ENCODE measurements around the gene SPAG9.

SPAG9 gene

DNA sequence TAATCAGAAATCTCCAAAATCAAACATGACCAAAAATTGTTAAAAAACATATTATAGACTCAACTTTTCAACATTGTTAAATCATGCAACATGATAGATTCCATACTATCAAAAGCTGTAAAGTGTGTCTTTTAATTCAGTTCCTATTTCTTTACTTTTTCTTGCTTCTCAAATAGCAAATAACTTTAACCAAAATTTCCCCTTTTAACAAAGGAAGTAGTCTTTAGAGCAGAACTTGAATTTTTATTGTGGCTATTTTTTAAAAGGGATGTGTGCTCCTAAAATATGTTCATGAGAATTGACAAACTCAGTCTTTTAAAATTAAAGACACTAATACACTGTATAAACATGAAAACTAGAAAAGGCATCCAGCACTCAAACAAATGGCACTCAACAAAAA is 49.1 kb downstream of the SPAG9 start:
- DNase-seq (ENCODE audit: low read depth) = no peak
- TF ChIP-seq, protein P1, sequence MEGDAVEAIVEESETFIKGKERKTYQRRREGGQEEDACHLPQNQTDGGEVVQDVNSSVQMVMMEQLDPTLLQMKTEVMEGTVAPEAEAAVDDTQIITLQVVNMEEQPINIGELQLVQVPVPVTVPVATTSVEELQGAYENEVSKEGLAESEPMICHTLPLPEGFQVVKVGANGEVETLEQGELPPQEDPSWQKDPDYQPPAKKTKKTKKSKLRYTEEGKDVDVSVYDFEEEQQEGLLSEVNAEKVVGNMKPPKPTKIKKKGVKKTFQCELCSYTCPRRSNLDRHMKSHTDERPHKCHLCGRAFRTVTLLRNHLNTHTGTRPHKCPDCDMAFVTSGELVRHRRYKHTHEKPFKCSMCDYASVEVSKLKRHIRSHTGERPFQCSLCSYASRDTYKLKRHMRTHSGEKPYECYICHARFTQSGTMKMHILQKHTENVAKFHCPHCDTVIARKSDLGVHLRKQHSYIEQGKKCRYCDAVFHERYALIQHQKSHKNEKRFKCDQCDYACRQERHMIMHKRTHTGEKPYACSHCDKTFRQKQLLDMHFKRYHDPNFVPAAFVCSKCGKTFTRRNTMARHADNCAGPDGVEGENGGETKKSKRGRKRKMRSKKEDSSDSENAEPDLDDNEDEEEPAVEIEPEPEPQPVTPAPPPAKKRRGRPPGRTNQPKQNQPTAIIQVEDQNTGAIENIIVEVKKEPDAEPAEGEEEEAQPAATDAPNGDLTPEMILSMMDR (conservative IDR thresholded peaks at IDR 0.05; ENCODE audit: control insufficient read depth, insufficient read depth, low read depth, low read length) = no peak
- no peak overlapping the region for H3K4me3 ChIP-seq (ENCODE audit: control insufficient read depth, low read depth, low read length)

DNA sequence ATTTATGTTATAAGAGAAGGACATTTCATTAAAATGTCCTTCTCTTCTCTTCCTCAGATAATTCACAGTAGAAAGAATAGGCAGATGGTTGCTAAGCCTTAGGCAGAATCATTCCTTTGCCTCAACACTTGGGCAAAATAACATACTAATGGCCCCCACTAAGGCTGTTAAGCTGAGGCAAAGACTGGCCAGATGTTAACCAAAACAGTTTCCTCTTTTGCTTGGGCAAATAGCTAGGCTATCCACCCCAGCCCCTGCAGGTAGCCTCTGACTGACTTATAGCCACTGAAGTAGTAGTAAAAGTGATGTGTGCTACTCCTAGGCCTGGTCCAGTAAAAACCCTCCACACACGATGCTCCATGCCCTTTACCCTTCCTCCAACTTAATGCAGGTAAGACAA is 55.2 kb downstream of the SPAG9 start:
- no peak for DNase-seq (ENCODE audit: low read depth)
- TF ChIP-seq, protein P1 (conservative IDR thresholded peaks at IDR 0.05; ENCODE audit: control insufficient read depth, insufficient read depth, low read depth, low read length) = no peak
- H3K4me3 ChIP-seq (ENCODE audit: control insufficient read depth, low read depth, low read length) = no peak overlapping the region

DNA sequence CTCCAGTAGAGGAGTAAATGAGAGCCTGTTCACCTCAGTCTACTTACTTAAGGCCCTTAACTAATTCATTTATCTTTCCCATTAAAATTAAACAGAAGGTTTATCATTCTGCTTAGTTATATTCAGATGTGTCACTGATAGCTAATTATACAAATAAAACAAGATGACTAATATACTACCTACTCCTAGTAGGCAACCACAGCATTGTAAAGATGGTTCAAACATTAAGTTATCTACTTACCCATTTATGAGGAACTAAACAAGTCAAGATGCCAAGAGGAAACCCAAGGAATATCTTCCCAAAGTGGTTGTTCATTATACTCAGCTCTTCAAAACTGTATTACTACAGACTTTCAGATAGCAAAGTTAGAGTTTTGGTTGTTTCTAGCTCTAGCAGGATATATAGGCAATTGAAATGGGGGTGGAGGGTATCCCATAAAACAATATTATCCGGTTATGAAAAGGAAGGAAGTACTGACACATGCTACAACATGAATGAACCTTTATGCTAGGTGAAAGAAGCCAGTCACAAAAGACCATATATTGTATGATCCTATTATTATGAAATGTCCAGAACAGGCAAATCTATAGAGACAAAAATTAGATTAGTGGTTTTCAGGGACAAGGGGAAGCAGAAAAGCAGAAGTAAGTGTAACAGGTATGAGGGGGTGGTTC is 56.5 kb downstream of the SPAG9 start:
- DNase-seq (ENCODE audit: low read depth) = no peak
- H3K4me3 ChIP-seq (ENCODE audit: control insufficient read depth, low read depth, low read length) = no peak overlapping the region
- TF ChIP-seq, protein P1 (conservative IDR thresholded peaks at IDR 0.05; ENCODE audit: control insufficient read depth, insufficient read depth, low read depth, low read length) = no peak

DNA sequence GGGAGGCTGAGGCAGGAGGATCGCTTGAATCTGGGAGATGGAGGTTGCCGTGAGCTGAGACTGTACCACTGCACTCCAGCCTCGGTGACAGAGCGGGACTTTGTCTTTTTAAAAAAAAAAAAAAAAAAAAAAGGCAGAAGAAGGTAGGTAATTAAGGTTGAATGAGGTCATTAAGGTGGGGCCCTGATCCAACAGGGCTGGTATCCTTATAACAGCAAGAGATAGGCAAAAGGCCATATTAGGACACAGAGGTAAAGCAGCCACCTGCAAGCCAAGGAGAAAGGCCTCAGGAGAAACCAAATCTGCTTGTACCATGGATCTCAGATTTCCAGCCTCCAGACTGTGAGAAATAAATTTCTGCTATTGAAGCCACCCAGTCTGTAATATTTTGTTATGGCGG is 60.3 kb downstream of the SPAG9 start:
- DNase-seq (ENCODE audit: low read depth) = no peak
- TF ChIP-seq, protein P1 (conservative IDR thresholded peaks at IDR 0.05; ENCODE audit: control insufficient read depth, insufficient read depth, low read depth, low read length) = no peak
- H3K4me3 ChIP-seq (ENCODE audit: control insufficient read depth, low read depth, low read length) = no peak overlapping the region

DNA sequence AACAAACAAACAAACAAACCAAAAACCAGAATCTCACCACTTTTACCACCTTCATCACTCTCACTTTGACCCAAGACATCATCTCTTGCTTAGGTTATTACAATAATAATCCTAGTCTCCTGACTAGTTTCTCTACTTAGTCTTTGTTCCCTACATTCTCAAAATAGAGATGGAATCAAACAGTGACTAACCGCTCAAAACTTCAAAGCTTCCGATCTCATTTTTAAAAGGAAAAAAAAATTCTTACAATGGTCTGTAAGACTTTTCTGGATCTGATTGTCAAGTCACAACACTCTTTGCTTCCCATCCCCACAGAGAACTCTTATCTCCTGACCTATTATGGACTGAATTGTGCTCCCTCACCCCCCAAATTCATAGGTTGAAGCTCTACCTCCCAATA is 60.9 kb downstream of the SPAG9 start:
- no peak overlapping the region for H3K4me3 ChIP-seq (ENCODE audit: control insufficient read depth, low read depth, low read length)
- peak; percentile 26 for DNase-seq (ENCODE audit: low read depth)
- TF ChIP-seq, protein P1 (conservative IDR thresholded peaks at IDR 0.05; ENCODE audit: control insufficient read depth, insufficient read depth, low read depth, low read length) = no peak

DNA sequence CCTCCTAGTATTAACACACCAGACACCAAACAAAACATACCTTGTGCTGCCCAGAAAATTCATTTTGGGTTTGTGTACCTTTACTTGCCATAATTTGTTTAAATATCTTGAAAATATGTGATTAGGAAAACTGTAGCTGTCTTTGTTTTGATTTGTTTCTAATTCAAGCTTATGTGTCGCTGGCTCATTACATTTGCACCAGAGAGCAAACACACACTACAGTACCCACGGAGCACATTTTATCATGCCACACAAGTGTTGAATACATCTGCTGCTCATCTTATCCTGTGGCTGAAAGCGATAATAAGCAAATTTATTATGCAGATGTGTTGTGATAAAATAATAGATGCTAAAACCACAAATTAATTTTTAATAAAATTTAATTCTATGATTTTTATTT is 63.1 kb downstream of the SPAG9 start:
- TF ChIP-seq, protein P1 (conservative IDR thresholded peaks at IDR 0.05; ENCODE audit: control insufficient read depth, insufficient read depth, low read depth, low read length) = no peak
- no peak overlapping the region for H3K4me3 ChIP-seq (ENCODE audit: control insufficient read depth, low read depth, low read length)
- no peak for DNase-seq (ENCODE audit: low read depth)
